Loucy (cell line): Measurements from ENCODE around the gene EPHA8.

Experiments used
- H2AFZ ChIP-seq: fragments of 200-600 bp; sonication (generic); 2 replicates; pipeline ENCODE4 v1.6.0; 2016; ENCODE audit warnings: antibody characterized with exemption, mild to moderate bottlenecking, low read length, moderate library complexity
- H3F3A ChIP-seq: fragments of 200-600 bp; 2 replicates; pipeline ENCODE4 v1.6.0; 2016; ENCODE audit warnings: antibody characterized with exemption, low read depth, mild to moderate bottlenecking
- H3K27me3 ChIP-seq: fragments of 200-600 bp; sonication (generic); 2 replicates; pipeline ENCODE4 v1.6.1; 2014; ENCODE audit warnings: low read length, mild to moderate bottlenecking; ENCODE audit not compliant: insufficient read depth, poor library complexity, severe bottlenecking
- H3K36me3 ChIP-seq: fragments of 200-600 bp; sonication (generic); 2 replicates; pipeline ENCODE4 v1.6.1; 2016; ENCODE audit warnings: low read length; ENCODE audit not compliant: insufficient read depth
- H3K4me1 ChIP-seq: fragments of 200-600 bp; sonication (generic); 2 replicates; pipeline ENCODE4 v1.5.1; 2014; ENCODE audit warnings: low read length, mild to moderate bottlenecking; ENCODE audit not compliant: insufficient read depth, poor library complexity, severe bottlenecking
- H3K4me2 ChIP-seq: fragments of 200-600 bp; sonication (generic); 2 replicates; pipeline ENCODE4 v1.6.0; 2014; ENCODE audit warnings: antibody characterized with exemption, low read length, low read depth, mild to moderate bottlenecking; ENCODE audit not compliant: poor library complexity, severe bottlenecking
- H3K4me3 ChIP-seq: fragments of 200-600 bp; sonication (generic); 2 replicates; pipeline ENCODE4 v1.5.1; 2014; ENCODE audit warnings: low read length, mild to moderate bottlenecking, mixed read lengths; ENCODE audit not compliant: poor library complexity, severe bottlenecking
- H3K79me2 ChIP-seq: fragments of 200-600 bp; sonication (generic); 2 replicates; pipeline ENCODE4 v1.6.1; 2014; ENCODE audit warnings: low read length; ENCODE audit not compliant: insufficient read depth
- H3K9ac ChIP-seq: fragments of 200-600 bp; sonication (generic); 2 replicates; pipeline ENCODE4 v1.6.0; 2014; ENCODE audit warnings: mild to moderate bottlenecking, low read depth, low read length, moderate library complexity; ENCODE audit not compliant: poor library complexity, severe bottlenecking
- H3K9me2 ChIP-seq: fragments of 200-600 bp; sonication (generic); replicated peaks from 2 replicates; pipeline ENCODE4 v1.6.1; 2016; ENCODE audit warnings: low read depth, low read length, mixed read lengths
- H3K9me3 ChIP-seq: fragments of 200-600 bp; sonication (generic); 2 replicates; pipeline ENCODE4 v1.6.1; 2014; ENCODE audit warnings: mild to moderate bottlenecking, antibody characterized with exemption, low read length, low read depth; ENCODE audit not compliant: insufficient read depth
- H4K20me1 ChIP-seq: fragments of 200-600 bp; sonication (generic); 2 replicates; pipeline ENCODE4 v1.6.0; 2014; ENCODE audit warnings: antibody characterized with exemption, low read length, mild to moderate bottlenecking; ENCODE audit not compliant: insufficient read depth, poor library complexity, severe bottlenecking
- EZH2phosphoT487 ChIP-seq: fragments of 200-600 bp; IDR thresholded peaks from 2 replicates; pipeline ENCODE4 v1.6.1; 2018; ENCODE audit warnings: antibody characterized with exemption, mild to moderate bottlenecking, moderate library complexity, borderline replicate concordance
- TF ChIP-seq, protein P1 (sequence below): fragments of 200-600 bp; sonication (generic); conservative IDR thresholded peaks from 2 replicates; pipeline ENCODE4 v1.5.1; 2014; ENCODE audit warnings: mild to moderate bottlenecking, antibody characterized with exemption, low read length

The EPHA8 gene

DNA sequence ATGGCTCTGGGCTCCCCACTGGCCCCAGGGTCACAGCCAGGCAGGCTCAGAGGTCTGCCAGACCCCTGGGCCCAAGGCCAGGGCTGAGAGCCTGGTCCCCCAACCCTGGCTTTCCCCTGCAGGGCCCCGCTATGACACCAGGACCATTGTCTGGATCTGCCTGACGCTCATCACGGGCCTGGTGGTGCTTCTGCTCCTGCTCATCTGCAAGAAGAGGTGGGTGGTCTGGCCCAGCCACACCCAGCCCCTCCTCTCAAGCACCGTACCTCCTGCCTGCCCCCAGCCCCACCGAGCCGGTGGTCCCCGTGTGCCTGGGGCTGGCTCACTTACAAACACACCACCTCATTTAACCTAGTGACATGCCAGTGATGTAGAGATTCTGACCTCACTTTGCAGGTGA lies 31.8 kb downstream of the EPHA8 start:
- Histone ChIP-seq H3K4me2 (no peak overlapping the region), H4K20me1 (no peaks in the 10 kb centered on the region), H3K9ac (no peak overlapping the region), H3F3A (no peaks in the 10 kb centered on the region), H3K4me3 (no peak overlapping the region), H3K4me1 (no peaks in the 10 kb centered on the region), H3K9me3 (no peaks in the 10 kb centered on the region), H3K27me3 (no peaks in the 10 kb centered on the region), H3K9me2 (no peaks in the 10 kb centered on the region), H3K79me2 (no peaks in the 10 kb centered on the region), H3K36me3 (no peaks in the 10 kb centered on the region), H2AFZ (no peak overlapping the region)
- TF ChIP-seq EZH2phosphoT487, result no peak
- TF ChIP-seq, protein P1, sequence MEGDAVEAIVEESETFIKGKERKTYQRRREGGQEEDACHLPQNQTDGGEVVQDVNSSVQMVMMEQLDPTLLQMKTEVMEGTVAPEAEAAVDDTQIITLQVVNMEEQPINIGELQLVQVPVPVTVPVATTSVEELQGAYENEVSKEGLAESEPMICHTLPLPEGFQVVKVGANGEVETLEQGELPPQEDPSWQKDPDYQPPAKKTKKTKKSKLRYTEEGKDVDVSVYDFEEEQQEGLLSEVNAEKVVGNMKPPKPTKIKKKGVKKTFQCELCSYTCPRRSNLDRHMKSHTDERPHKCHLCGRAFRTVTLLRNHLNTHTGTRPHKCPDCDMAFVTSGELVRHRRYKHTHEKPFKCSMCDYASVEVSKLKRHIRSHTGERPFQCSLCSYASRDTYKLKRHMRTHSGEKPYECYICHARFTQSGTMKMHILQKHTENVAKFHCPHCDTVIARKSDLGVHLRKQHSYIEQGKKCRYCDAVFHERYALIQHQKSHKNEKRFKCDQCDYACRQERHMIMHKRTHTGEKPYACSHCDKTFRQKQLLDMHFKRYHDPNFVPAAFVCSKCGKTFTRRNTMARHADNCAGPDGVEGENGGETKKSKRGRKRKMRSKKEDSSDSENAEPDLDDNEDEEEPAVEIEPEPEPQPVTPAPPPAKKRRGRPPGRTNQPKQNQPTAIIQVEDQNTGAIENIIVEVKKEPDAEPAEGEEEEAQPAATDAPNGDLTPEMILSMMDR, result no peak

DNA sequence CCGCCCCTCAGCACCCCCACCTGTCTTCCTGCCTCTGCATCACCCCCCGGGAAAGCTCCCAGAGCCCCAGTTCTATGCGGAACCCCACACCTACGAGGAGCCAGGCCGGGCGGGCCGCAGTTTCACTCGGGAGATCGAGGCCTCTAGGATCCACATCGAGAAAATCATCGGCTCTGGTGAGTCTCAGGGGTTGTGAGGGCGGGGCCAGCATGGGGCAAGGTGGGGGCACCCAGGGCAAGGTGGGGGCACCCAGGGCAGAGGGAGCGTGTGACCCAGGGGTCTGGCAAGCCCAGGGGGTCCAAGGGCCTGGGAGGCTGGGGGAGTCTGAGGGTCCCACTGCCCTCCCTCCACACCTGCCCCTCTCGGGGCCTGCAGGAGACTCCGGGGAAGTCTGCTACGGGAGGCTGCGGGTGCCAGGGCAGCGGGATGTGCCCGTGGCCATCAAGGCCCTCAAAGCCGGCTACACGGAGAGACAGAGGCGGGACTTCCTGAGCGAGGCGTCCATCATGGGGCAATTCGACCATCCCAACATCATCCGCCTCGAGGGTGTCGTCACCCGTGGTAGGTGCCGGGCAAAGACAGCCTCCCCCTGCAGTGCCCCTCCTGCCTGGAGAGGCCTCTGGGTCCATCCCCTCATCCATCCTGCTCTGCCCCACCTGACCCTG lies 34.1 kb downstream of the EPHA8 start:
- TF ChIP-seq, protein P1, result no peak
- no peak for TF ChIP-seq EZH2phosphoT487
- H3K36me3 ChIP-seq, result no peaks in the 10 kb centered on the region
- H3K4me3 ChIP-seq, result no peak overlapping the region
- no peaks in the 10 kb centered on the region for H3K79me2 ChIP-seq
- H3K4me2 ChIP-seq, result no peak overlapping the region
- no peak overlapping the region for H3K9ac ChIP-seq
- no peaks in the 10 kb centered on the region for H3K4me1 ChIP-seq
- H3K9me3 ChIP-seq, result no peaks in the 10 kb centered on the region
- H2AFZ ChIP-seq, result no peak overlapping the region
- no peaks in the 10 kb centered on the region for H4K20me1 ChIP-seq
- H3K9me2 ChIP-seq, result no peaks in the 10 kb centered on the region
- H3F3A ChIP-seq, result no peaks in the 10 kb centered on the region
- no peaks in the 10 kb centered on the region for H3K27me3 ChIP-seq

DNA sequence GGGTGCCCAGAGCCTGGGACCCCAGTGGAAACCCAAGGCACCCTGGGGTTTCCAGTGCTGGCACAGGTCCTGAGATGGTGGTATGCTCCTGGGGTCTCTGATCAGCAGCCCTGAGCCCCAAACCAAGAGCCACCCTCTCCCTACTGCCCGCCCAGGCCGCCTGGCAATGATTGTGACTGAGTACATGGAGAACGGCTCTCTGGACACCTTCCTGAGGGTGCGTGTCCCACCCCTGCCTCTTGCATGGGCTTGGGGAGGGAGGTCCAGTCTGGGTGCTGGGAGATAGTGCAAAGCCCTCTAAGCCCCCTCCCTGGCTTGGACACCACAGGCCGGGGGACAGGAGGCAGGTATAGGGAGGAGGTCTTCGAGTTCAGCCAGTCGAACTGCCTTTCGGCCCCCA lies 34.7 kb downstream of the EPHA8 start:
- Histone ChIP-seq H3K27me3 (no peaks in the 10 kb centered on the region), H3K9me3 (no peaks in the 10 kb centered on the region), H3K4me1 (no peaks in the 10 kb centered on the region), H3K9me2 (no peaks in the 10 kb centered on the region), H3F3A (no peaks in the 10 kb centered on the region), H2AFZ (no peak overlapping the region), H3K4me2 (no peak overlapping the region), H3K4me3 (no peak overlapping the region), H3K79me2 (no peaks in the 10 kb centered on the region), H3K36me3 (no peaks in the 10 kb centered on the region), H4K20me1 (no peaks in the 10 kb centered on the region), H3K9ac (no peak overlapping the region)
- no peak for TF ChIP-seq EZH2phosphoT487
- TF ChIP-seq, protein P1, result no peak
